AG08395 (cell line): ENCODE results near the gene HOMER2.

Experiments used
- DNase-seq: peaks from one replicate; pipeline ENCODE4 v3.0.0; 2012; ENCODE audit warnings: mixed read lengths, low spot score

Gene HOMER2

DNA sequence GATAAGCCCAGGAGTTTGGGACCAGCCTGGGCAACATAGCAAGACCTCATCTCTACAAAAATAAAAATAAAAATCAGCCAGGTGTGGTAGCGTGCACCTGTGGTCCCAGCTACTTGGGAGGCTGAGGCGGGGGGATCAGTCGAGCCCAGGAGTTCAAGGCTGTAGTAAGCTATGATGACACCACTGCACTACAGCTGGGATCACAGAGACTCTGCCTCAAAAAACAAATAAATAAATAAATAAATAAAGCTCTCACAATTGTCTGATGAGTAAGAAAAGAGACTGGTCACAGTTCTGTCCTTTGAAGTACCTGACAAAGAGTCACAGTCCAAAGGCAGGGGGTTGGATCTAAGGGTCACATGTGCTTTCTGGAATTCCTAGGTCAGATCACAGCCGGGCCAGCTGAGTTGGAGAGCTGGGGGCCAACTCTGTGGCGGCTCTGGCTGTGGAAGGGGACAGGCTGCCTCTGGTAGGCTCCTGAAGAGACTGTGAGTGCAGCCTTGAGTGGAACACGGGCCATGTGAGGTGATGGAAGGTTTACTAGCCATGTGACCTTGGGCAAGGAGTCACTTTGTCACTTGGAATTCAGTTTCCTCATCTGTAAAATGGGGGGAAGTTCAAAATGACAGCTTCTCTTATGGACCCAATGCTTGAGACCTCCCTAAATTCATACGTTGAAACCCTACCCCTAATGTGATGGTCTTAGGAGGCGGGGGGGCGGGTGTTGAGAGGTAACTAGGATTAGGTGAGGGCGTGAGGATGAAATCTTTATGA, 95.9 kb downstream of the HOMER2 start:
- DNase-seq = no peak

DNA sequence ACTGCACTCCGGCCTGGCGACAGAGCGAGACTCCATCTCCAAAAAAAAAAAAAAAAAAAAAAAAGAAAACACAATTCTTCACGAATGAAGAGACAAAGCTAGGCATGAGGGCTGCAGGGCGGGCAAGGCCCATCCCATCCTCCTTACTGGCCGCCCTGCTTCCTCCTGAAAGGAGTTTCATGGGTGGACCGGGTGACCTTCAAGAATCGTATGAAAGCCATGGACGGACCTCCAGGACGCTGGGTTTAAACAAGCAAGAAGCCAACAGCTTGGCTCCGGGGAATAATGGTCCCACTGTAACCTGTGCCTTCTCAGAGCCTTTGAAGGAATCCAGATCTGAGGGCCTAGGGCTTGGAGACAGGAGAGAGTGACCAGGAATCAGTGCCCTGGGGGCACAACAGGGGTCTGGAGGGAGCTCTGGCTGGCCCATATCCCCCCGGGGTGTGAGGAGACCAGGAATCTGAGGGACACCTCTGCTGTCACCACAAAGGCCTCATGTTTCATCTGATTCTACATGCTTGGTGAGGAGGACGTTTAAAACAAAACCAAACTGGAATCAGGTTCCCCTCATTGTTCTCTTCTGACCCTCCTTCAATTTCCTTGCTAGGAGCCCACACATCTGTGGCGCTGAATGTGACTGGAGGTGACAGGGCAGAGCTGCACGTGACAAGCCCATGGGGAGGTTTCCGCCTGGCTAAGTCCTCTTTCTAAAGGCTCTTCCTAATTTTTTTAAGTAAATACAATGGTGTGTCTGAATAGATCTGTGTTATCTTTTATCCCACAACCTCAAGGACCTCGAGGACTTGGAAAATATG, 97.0 kb downstream of the HOMER2 start:
- DNase-seq = no peak

DNA sequence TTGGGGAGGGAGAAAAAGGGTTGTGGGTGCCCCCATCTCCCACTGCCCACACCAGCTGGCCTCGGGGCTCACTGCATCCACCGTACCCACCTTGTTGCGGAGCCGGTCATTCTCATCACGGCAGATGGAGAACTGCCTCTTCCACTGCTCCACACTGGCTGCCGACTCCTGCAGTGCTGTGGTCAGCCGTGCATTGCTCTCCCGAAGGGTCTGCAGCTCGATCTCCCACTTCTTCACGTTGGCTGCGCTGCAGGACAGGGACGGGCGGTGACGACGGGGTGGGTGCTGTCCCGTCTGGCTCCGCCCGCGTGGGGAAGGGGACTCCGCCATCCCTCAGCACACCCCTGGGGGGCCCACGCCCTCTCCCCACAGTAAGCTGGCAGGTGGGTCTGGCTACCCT, 98.0 kb downstream of the HOMER2 start:
- no peak for DNase-seq

DNA sequence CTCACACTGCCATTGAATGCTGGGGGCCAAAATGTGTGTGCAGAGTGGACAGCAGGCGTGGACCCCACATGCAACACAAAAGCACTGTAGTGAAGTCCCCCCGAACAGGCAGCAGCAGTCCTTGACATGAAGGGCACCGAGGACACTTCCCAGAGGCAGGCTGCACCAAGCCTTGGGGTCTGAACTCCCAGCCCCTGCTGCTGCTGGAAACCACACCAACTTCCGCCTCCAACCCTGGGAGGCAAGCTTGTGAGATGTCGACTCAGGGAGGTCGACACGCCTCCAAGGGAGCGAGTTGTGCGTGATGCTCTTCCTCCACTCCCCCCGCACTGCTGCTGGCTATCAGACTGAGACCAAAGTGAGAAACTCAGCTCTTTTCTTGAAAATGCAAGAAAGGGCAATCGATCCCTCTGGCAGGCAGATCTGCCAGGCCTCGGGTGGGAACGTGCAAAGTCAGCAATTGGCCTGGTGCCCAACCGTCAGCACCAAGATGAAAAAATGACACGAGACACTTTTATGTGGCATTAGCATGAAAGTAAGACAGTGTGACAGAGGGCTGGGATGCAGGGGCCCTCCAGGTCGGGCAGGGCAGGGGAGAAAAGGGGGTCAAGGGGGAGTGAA, 99.5 kb downstream of the HOMER2 start:
- no peak for DNase-seq

- DNase-seq = peak; percentile 43
Observed at GRCh38 chr15:82851981-82852511, 100.5 kb downstream of the HOMER2 start.

- no peak for DNase-seq
Observed at GRCh38 chr15:82851306-82851850, 101.1 kb downstream of the HOMER2 start.

DNA sequence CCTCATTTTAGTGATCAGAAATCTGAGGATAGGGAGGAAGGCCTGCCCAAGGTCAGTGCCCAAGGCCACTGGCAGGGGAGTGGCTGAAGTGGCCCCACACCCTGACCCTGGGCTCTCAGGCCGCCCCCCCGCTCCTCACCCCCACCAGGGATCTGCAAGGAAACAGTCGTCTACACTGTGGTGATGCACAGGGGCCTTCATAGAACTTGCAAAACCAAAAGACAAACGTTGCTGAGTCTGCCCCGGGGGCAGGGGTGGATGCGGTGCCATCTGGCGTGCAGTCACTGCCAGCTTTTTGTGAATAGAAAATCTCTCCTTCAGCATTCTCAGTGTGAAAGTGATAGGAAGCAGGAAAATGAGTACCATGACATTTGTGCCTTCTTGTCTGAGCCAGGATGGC, 101.8 kb downstream of the HOMER2 start:
- no peak for DNase-seq

DNA sequence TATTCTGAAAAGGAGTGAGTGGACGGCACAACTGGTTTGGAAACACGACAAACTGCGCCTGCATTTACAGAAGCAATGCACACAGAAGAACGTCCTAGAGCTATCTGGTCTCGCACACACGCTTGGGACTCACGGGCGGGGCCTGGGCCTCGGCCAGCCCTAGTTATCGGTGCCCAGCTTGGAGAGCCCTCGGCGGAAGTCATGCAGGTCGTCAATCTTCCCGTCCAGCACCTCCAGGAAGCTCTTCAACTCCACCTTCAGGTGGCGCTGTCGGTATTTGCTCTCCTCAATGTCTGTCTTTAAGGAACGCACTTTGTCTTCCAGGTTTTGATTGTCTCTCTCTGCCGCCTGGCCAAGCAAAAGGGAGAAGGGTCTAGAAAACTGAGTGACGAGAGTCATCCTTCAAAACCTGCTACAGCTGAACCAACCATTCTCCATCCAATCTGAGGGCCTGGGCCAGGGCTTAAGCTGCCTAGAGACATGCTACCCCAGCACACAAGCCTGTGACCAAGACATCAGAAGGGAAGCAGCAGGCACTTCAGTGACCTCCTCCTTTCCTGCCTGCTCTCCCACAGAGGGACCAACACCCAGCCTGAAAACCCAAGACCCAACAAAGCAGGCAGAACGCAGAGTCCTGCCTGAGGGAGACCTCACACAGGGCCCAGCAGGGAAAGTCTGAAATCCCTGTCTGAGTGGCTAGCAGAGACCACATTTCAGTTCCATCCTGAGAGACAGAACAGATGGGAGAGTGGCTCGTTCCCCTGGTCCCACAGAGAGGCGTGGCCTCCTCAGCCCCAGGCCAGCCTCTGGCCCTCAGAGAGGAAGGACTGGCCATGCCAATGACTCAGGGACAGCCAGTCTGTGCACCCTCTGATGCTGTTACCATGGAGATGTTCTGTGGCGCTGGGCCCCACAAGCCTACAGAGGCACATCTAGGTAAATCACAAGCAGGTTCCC, 102.7 kb downstream of the HOMER2 start:
- peak; percentile 80 for DNase-seq

DNA sequence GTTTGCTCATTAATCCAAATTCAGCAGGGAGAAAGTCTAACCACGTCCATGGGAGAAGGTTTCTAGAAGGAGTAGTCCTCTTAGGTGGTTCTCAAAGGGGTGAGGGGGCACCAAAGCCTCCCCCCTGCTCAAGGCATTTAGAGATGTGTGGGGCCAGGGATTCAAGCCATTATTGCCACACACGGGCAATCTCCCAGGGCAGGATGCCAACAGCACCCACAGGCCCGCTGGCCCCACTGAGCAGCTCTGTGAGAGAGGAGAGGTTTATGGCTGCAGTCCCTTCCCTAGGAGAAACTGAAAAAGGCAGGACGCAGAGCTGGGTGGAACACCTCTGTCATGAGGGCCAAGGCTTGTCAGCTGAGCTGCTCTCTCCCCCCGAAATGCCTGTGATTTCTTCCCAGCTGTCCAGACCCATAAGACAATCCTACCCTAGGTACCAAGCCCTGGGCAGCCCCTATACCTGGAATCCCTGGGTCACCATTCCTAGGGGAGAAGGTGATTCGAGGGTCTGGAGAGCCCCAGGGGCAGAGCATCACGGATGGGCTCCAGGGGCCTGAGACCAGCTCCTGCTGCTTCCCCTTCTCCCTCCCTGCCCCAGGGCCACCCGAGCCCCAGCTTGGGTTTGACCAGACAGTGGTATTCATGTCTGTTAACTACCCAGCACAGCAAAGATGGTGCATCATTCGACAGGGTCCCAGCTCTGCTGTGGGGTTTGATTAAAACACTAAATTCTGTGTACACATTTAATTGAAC, 104.1 kb downstream of the HOMER2 start:
- DNase-seq = no peak

- DNase-seq = no peak
Observed at GRCh38 chr15:82847703-82848102, 104.8 kb downstream of the HOMER2 start.

GRCh38 chr15:82846621-82847020, 105.9 kb downstream of the HOMER2 start:
- DNase-seq = no peak

DNA sequence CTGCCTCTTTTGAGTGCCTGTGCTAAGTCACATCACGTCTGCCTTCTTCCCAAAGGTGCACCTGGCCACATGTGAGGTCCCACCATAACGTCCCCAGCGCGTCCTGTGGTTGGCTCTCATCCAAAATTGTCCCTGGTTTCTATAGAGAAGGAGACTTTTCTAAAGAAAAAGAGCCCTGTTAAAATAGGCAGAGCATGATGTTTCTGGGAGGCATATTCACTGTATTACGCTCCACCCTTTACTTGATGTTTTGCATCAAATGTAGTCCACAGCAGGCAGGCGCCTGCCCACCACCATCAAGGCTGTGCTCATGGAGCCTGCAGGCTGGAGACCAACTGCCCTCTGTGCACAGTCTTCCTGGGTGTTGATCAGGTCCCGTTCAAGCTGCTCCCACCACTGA, 106.8 kb downstream of the HOMER2 start:
- DNase-seq = no peak

DNA sequence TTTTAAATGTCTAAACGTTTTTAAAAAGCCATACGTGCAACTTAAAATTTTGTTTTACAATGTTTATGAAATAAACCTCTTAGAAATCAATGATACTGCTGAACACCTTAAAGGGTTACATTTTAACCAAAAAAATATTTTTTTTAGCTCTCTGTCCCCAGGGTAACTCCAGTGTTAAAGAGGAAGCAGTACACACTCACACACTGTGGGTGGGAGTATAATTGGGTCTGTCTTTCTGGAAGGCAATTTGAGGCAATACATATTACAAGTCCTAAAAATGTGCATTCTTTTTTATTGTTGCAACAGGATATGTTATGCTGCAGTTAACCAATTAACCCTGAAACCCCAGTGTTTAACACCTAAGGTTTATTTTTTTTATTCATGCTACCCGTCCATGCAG, 109.0 kb downstream of the HOMER2 start:
- DNase-seq = no peak

GRCh38 chr15:82840166-82840565, 112.4 kb downstream of the HOMER2 start:
- no peak for DNase-seq

DNA sequence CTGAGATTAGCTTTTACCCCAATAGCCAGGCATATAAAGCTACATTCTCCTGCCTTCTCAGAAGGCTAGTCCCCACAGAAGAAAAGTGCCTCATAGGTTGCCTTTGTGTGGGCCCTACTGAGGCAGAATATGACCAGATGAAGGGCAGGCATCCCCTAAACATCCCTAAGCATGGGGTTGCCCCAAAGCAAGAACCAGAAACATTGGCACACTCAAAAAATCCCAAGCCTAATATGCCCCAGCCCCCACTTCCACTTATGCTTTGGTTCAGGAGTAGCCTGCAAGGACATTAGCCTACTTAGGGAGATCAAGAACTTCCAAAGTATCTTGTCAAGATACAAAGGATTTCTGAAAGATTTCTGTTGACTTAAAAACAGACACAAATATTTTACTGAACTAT, 113.4 kb downstream of the HOMER2 start:
- DNase-seq = no peak

GRCh38 chr15:82838096-82838735, 114.3 kb downstream of the HOMER2 start:
- no peak for DNase-seq

DNA sequence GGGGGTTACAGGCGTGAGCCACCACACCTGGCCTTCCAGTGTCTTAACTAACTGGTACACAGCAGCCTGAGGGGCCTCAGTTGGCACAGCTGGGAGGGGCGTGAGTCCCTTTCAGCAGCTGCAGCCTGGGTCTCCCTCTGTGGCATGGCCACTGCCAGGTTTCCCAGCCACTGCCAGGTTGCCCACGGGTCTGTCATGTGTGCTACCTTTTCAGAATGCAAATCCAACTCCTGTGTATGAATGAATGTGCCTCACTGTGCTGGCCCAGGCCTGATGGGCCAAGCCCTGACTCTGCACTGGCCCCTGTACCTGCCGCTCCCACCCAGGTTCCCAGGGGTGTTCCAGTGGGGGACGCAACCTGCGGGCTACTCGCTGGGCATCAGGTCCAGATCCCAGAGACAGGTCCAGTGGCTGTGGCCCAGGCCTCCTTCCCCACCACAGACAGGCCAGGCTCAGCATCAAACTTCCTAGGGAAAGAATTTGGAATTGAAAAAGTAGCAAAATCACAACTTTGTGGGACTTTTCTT, 117.1 kb downstream of the HOMER2 start:
- no peak for DNase-seq

DNA sequence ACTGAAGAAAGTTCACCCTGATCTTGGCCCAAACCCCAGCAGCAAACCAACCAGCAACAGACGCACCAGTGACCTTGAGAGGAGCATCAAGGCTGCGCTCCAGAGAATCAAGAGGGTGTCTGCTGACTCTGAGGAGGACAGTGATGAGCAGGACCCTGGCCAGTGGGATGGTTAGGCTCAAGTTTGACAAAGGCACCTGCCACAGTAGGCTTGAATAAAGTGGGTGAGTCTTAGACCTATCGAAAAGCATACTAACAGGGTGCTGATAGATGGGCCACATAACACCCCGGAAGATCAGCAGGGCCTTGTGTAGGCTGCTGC, 119.2 kb downstream of the HOMER2 start:
- DNase-seq = no peak

GRCh38 chr15:82832601-82833361, 119.7 kb downstream of the HOMER2 start:
- DNase-seq = peak; percentile 93
